ENCODE data around the gene KLHL11.

DNA sequence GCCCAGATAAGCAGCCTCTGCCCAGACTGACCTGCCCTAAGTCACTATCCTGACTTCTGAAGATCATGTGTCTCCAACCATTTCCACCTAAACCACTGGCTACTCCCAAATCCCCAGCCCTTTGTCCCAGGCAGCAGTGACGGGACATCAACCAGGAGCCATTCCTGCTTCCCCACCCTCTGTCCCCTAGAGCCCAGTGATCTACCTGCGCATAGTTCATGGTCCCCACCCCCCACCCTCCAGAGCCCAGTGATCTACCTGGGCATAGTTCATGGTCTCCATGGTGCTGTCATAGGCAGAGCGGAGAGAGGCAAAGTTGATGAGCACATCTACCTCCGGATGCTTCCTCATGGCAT is 26.8 kb upstream of the KLHL11 start:
- TF ChIP-seq, protein P1, sequence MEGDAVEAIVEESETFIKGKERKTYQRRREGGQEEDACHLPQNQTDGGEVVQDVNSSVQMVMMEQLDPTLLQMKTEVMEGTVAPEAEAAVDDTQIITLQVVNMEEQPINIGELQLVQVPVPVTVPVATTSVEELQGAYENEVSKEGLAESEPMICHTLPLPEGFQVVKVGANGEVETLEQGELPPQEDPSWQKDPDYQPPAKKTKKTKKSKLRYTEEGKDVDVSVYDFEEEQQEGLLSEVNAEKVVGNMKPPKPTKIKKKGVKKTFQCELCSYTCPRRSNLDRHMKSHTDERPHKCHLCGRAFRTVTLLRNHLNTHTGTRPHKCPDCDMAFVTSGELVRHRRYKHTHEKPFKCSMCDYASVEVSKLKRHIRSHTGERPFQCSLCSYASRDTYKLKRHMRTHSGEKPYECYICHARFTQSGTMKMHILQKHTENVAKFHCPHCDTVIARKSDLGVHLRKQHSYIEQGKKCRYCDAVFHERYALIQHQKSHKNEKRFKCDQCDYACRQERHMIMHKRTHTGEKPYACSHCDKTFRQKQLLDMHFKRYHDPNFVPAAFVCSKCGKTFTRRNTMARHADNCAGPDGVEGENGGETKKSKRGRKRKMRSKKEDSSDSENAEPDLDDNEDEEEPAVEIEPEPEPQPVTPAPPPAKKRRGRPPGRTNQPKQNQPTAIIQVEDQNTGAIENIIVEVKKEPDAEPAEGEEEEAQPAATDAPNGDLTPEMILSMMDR (IDR thresholded peaks at IDR 0.05): no peak
- TF ChIP-seq, protein P2, sequence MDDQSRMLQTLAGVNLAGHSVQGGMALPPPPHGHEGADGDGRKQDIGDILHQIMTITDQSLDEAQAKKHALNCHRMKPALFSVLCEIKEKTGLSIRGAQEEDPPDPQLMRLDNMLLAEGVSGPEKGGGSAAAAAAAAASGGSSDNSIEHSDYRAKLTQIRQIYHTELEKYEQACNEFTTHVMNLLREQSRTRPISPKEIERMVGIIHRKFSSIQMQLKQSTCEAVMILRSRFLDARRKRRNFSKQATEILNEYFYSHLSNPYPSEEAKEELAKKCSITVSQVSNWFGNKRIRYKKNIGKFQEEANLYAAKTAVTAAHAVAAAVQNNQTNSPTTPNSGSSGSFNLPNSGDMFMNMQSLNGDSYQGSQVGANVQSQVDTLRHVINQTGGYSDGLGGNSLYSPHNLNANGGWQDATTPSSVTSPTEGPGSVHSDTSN (IDR thresholded peaks at IDR 0.05): no peak
- TF ChIP-seq FOXJ3 (CRISPR knock-in tag; IDR thresholded peaks at IDR 0.05): no peak
- TF ChIP-seq CHD2 (IDR thresholded peaks at IDR 0.05; ENCODE audit: low read length, partially characterized antibody): no peak
- TF ChIP-seq, protein P3, sequence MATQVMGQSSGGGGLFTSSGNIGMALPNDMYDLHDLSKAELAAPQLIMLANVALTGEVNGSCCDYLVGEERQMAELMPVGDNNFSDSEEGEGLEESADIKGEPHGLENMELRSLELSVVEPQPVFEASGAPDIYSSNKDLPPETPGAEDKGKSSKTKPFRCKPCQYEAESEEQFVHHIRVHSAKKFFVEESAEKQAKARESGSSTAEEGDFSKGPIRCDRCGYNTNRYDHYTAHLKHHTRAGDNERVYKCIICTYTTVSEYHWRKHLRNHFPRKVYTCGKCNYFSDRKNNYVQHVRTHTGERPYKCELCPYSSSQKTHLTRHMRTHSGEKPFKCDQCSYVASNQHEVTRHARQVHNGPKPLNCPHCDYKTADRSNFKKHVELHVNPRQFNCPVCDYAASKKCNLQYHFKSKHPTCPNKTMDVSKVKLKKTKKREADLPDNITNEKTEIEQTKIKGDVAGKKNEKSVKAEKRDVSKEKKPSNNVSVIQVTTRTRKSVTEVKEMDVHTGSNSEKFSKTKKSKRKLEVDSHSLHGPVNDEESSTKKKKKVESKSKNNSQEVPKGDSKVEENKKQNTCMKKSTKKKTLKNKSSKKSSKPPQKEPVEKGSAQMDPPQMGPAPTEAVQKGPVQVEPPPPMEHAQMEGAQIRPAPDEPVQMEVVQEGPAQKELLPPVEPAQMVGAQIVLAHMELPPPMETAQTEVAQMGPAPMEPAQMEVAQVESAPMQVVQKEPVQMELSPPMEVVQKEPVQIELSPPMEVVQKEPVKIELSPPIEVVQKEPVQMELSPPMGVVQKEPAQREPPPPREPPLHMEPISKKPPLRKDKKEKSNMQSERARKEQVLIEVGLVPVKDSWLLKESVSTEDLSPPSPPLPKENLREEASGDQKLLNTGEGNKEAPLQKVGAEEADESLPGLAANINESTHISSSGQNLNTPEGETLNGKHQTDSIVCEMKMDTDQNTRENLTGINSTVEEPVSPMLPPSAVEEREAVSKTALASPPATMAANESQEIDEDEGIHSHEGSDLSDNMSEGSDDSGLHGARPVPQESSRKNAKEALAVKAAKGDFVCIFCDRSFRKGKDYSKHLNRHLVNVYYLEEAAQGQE (IDR thresholded peaks at IDR 0.05; ENCODE audit: low read depth, low read length): no peak
